ENCODE results near the gene FAM83D.

- TF ChIP-seq, protein P1, sequence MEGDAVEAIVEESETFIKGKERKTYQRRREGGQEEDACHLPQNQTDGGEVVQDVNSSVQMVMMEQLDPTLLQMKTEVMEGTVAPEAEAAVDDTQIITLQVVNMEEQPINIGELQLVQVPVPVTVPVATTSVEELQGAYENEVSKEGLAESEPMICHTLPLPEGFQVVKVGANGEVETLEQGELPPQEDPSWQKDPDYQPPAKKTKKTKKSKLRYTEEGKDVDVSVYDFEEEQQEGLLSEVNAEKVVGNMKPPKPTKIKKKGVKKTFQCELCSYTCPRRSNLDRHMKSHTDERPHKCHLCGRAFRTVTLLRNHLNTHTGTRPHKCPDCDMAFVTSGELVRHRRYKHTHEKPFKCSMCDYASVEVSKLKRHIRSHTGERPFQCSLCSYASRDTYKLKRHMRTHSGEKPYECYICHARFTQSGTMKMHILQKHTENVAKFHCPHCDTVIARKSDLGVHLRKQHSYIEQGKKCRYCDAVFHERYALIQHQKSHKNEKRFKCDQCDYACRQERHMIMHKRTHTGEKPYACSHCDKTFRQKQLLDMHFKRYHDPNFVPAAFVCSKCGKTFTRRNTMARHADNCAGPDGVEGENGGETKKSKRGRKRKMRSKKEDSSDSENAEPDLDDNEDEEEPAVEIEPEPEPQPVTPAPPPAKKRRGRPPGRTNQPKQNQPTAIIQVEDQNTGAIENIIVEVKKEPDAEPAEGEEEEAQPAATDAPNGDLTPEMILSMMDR (conservative IDR thresholded peaks at IDR 0.05 in 1 of 2, IDR thresholded peaks at IDR 0.05 in 1 of 2; ENCODE audit: extremely low read depth in 1 of 2, insufficient read depth in 1 of 2, low read depth in 1 of 2, low read length in 2 of 2), result no peak
- TF ChIP-seq EZH2 (IDR thresholded peaks at IDR 0.05; ENCODE audit: borderline replicate concordance, low read length), result no peak
Observed at GRCh38 chr20:38889050-38889449, 37.2 kb upstream of the FAM83D start.

All from mammary epithelial cell (primary cell).